ENCODE measurements around the gene CCSER1.
A peak's percentile ranks its signal among the peaks of the same experiment; 100 is the strongest.

Gene CCSER1

DNA sequence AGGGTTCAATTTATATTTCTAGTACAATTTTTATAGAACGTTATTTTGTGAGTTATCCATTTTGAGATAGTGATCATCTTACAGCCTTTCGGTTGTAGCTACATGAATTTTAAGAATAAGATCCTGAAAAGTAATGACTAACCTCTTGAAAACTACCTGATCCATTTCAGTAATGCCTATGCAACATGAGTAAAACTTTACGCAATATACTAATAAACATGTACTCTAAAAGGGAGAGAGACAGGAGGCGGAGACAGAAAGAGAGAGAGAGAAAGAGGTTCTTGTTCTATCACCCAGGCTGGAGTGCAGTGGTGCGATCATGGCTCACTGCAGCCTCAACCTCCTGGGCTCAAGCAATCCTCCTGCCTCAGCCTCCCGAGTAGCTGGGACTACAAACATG lies 816.1 kb downstream of the CCSER1 start:
- no peak for DNase-seq (ENCODE audit: low spot score)

GRCh38 chr4:90946945-90947344 lies 819.8 kb downstream of the CCSER1 start:
- no peak for DNase-seq (ENCODE audit: low spot score)

GRCh38 chr4:90950385-90950841 lies 823.2 kb downstream of the CCSER1 start:
- peak; percentile 42 for DNase-seq (ENCODE audit: low spot score)

- DNase-seq (ENCODE audit: low spot score): no peak
Observed at GRCh38 chr4:90951037-90951436, 823.8 kb downstream of the CCSER1 start.

- peak; percentile 94 for DNase-seq (ENCODE audit: low spot score)
Observed at GRCh38 chr4:90958256-90958895, 831.2 kb downstream of the CCSER1 start.

GRCh38 chr4:90960433-90960832 lies 833.2 kb downstream of the CCSER1 start:
- no peak for DNase-seq (ENCODE audit: low spot score)

GRCh38 chr4:90960840-90961239 lies 833.6 kb downstream of the CCSER1 start:
- DNase-seq (ENCODE audit: low spot score): no peak

GRCh38 chr4:90970021-90970420 lies 842.8 kb downstream of the CCSER1 start:
- DNase-seq (ENCODE audit: low spot score): no peak

DNA sequence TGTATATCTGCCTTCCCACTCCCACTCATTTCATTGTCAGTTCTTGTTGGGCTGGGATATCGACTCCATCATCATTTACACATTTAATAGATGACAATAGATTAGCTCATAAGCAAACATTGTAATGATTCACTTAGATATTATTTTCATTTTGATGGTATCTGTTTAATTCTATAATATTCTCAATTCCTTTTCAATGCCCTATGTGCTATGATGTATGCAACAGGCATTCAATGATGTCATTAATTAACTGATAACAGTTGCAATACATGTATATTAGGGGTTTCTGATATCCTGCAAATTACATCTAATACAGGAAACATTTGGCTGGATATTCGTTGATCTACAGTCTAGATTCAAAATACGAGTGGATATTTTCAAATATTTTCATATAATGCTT lies 850.5 kb downstream of the CCSER1 start:
- no peak for DNase-seq (ENCODE audit: low spot score)

DNA sequence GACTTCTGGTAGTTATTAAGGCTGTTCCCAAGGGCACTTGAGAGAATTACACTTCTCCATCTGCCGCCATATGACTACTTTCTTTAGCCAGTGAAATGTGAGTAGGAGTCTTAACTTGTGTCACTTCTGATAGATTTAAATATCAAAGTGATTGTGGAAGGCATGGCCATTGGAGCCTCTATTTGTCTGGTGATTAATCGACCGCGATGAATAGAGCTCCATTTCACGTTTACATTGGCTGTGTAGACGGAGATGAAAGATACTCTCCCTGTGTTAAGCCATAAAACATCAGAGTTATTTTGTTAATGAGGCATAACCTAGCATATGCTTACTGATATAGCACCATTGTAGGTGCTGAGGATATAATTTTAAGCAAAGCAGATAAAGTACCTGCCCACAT lies 852.4 kb downstream of the CCSER1 start:
- DNase-seq (ENCODE audit: low spot score): no peak

DNA sequence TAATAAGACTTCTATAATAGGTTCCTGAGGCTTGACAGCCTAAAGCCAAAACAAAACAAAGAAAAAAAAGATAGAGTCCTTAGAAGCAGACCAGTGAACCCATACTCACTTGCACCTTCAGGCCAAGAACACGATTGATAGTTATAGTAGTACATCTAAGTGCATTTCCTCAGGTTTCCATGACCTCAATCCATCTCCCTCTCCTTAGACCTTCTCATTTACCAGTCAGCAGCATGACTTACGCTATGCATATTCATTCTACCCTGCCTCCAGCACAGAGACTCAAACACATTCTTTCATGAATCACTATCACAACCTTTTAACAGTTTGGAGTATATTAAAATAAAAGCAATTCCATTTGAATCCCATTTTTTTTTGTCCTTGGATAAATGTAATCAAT lies 855.6 kb downstream of the CCSER1 start:
- no peak for DNase-seq (ENCODE audit: low spot score)

DNA sequence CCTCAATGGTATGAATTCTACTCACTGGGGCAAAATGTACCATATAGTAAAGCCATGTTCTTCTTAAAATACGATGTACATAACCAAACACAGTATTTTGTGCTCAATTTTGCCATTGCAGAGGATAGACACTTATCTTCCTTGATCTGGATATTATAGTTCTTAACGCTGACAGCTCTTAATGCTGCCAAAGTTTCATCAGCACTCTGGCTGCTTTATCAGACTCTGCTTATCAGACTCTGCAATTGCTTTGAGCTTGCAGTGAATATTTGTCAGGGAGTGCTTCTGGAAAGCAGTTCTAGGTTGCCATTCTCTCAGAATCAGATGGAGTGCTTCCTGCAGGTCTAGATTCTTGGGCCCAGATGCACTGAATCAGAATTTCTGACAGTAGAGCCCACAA lies 863.1 kb downstream of the CCSER1 start:
- peak; percentile 32 for DNase-seq (ENCODE audit: low spot score)

- no peak for DNase-seq (ENCODE audit: low spot score)
Observed at GRCh38 chr4:90992213-90992612, 865.0 kb downstream of the CCSER1 start.

GRCh38 chr4:90994851-90995574 lies 867.8 kb downstream of the CCSER1 start:
- DNase-seq (ENCODE audit: low spot score): no peak

DNA sequence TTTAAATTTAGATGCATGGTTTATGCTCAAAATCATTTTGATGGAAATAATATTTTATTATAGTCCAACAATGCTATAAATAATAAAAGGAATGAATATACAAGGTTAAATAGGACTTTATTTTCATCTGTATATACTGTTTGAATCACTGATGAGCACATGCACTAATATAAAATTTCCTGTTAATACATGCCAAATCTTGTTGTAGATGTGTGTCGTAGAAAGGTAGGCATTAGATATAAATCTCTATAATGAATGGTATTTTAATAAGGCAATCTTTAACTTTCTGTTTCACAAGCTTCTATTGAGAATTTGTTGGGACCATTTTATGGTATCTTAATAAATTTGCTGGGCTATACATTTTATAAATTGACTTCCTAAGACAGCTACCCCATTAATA lies 868.8 kb downstream of the CCSER1 start:
- DNase-seq (ENCODE audit: low spot score): no peak

DNA sequence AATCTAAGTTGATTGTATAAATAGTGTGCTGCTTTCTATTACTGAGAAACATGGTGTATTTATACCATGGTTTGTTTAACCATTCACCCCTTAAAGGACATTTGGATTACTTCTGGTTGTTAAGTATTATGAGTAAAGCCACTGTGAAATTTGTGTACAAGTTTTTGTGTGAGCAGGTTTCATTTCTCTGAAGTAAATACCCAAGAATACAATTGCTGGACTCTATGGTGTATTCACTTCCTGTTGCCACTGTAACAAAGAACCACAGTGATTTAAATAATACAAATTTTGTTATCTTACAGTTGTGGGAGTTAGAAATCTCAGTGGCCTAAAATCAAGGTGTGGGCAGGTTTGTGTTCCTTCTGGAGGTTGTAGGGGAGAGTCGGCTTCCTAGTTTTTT lies 869.6 kb downstream of the CCSER1 start:
- DNase-seq (ENCODE audit: low spot score): no peak

DNA sequence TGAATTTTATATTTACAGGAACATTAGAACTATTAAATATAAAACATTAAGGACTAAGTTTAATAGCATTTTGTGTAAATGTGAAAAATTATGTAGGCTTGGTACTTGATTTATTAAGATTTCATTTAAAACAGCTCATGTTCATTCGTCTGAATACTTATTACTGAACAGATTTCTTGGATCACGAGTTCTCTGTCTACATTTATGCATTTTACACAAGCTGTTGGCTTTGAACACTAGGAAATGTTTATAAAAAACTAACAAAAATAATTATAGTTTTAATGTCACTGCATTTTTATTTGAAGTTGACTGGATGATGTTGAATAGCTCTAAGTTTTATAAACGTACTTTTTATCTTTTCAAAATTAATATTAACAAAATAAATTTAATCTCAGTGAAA lies 888.7 kb downstream of the CCSER1 start:
- DNase-seq (ENCODE audit: low spot score): no peak

GRCh38 chr4:91019513-91019912 lies 892.3 kb downstream of the CCSER1 start:
- DNase-seq (ENCODE audit: low spot score): no peak

DNA sequence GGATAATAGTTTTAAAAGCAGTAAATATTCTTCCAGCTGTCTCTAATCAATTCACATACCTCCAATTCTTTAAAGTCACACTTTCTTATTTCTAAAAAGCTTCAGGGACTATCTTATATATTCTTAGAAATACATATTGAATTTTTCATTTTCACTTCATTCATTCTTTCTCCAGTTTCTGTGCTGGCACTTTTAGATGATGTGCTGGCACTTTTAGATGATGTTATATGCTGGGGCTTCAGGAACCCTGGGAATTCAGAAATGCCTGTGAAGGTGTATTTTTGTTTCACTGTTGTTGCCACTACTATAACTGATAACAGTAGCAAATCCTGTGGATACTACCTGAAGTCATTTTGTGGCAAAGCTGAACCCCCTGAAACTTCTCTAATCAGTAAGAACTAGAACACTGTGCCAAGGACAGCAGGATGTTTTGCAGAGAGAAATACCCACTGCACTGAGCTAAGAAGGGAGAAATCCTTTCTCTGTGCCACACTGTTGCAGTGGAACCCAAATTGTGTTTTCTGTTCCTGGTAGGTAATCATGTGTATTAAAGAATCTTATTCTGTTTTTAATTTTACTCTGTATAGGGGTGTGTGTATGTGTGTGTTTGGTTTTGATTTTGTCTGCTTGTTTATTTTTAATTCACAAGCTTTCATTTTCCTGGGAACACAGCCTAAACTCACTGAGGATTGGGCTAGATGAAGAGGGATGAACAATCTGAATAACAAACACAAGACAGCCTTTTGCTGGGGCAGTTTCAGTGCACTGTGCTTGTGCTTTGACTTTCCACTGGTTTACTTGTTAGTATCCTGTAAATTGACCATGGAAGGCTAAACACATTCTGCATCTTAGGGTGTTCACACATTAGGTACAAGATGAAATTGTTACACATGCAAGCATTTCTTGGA lies 898.3 kb downstream of the CCSER1 start:
- no peak for DNase-seq (ENCODE audit: low spot score)

DNA sequence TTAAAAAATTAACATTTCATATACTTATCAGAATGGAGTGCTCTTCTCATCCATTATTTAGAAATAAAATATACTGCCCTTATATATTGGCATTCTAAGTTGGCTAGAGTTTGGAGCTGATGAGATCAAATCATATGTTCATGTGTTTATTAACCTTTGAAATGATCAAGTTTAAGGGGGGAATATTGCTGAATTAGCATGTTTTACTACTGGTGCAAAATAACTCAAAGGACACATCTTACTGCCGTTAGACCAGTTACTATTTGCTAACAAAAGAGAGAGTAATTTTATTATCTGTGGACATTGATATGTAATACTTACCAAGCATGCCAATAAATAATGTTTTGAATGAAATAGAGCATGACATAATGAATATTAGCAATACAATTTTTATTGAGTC lies 901.0 kb downstream of the CCSER1 start:
- no peak for DNase-seq (ENCODE audit: low spot score)

DNA sequence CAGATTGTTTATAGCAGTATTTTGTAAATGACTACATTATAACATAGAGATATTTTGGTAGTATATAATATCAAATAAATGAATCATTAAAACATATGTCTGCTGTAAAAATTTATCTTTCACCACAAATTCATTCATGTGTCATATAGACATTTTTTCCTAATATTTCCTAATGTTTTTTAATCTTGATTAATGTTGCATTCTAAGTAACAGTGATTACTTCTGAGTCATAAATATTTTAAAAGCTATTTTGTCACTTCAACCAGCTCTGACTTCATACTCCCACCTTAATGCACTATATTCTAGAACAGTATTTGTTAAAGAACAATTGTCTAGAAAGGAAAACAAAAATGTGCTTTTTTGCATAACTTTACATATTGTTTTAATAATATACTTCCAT lies 904.6 kb downstream of the CCSER1 start:
- no peak for DNase-seq (ENCODE audit: low spot score)

DNA sequence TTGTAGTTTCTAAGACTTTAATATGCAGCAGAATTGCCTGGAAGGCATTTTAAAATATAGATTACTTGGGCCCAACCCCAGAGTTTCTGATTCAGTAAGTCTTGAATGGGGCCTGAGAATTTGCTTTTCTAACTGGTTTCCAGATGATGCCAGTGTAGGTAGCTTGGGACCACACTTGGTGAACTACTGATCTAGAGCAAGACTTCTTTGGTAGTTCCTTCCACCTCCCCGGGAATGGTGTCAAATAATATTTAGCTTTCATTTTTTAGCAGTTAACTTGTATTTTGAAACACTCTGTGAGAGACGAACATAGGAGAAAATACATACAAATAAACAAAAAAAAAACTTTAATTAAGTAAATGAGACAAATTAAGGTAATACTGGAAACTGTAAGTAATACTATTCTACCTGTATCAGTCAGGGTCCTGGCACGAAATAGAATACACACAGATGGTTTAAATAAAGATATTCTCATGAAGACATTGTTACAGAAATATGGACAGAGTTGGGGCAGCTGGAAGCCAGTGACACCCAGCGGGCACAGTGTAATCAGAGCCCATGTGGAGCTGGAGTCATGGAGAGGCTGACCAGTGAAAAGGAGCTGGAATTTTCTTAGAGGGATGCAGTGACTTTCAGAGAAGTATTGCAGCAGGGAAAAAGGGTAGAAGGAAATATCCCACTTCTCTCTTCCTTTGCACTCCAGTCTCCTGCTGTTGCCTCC lies 905.7 kb downstream of the CCSER1 start:
- DNase-seq (ENCODE audit: low spot score): no peak
